ENCODE data around the gene CSTPP1.

The CSTPP1 gene

DNA sequence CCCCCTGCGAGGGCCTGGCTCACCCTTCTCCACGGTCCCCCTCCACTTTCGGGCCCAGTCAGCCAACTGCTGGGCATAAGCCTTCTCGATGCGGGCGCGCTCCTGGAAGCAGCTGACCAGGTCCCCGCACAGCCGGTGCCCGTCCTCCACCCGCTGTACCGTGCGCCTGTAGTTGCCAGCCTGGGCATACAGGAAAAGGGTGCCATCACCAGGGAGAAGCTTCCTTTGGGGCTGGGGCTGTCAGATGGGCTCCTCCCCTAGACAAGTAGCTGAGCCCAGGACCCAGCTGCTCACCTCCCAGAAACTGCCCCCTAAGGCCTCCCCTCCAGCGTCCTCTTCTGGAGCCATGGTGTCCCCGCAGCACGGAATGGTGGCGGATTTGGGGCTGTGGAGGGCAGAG is 245.8 kb downstream of the CSTPP1 start:
- Histone ChIP-seq H3K36me3 (ENCODE audit: insufficient read depth) (no peaks in the 10 kb centered on the region), H3K4me2 (no peak overlapping the region), H3K9ac (no peak overlapping the region), H3K79me2 (ENCODE audit: insufficient read depth, low read depth) (no peaks in the 10 kb centered on the region), H2AFZ (ENCODE audit: low read depth) (no peak overlapping the region), H3K27ac (no peak overlapping the region), H4K20me1 (ENCODE audit: insufficient read depth) (no peaks in the 10 kb centered on the region), H3K27me3 (ENCODE audit: insufficient read depth, low read depth) (peaks cover 8% of the 10 kb centered on the region; the same call in 1 of the 2 replicates), H3K4me3 (IDR thresholded peaks at IDR 0.05; ENCODE audit: insufficient read depth, low read depth, low read length) (no peak overlapping the region), H3K4me1 (ENCODE audit: low read depth, poor library complexity, severe bottlenecking) (peaks cover 12% of the 10 kb centered on the region)
- TF ChIP-seq, protein P1, sequence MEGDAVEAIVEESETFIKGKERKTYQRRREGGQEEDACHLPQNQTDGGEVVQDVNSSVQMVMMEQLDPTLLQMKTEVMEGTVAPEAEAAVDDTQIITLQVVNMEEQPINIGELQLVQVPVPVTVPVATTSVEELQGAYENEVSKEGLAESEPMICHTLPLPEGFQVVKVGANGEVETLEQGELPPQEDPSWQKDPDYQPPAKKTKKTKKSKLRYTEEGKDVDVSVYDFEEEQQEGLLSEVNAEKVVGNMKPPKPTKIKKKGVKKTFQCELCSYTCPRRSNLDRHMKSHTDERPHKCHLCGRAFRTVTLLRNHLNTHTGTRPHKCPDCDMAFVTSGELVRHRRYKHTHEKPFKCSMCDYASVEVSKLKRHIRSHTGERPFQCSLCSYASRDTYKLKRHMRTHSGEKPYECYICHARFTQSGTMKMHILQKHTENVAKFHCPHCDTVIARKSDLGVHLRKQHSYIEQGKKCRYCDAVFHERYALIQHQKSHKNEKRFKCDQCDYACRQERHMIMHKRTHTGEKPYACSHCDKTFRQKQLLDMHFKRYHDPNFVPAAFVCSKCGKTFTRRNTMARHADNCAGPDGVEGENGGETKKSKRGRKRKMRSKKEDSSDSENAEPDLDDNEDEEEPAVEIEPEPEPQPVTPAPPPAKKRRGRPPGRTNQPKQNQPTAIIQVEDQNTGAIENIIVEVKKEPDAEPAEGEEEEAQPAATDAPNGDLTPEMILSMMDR (conservative IDR thresholded peaks at IDR 0.05; ENCODE audit: low read depth, low read length): no peak

DNA sequence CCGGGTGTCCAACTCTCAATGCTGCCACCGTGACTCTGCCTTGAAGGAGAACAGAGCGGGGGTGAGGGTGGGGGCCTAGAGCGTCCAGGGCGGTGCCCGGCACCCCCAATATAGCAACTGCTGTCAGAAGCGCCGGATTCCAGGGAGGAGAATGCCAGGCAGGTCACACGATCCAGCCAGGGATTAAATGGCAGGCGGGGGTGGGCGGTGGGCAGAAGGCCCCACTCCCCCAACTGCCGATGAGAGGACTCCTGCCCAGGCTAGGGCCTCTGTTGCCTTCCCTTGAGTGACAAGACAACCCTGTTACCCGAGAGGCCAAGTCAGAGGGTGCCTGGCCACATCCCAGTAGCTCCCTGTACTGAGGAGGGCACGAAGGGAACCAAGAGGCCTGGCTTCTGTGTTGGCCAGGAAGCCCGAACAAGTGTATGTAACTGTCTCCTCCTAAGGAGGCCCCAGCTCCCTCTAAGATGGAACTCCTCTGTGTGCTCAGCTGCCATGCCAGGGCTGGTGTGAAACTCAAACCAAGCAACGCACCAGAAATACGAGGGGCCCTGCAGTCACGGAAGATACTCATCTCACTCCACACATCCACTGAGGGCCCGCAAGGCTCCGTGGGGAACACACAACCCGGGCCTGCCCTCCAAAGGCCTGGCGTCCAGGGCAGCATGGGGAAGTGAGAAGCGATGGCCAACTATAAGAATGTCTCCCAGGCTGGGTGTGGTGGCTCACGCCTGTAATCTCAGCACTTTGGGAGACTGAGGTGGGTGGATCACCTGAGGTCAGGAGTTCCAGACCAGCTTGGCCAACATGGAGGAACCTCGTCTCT is 246.7 kb downstream of the CSTPP1 start:
- TF ChIP-seq, protein P1 (conservative IDR thresholded peaks at IDR 0.05; ENCODE audit: low read depth, low read length): no peak
- H2AFZ ChIP-seq (ENCODE audit: low read depth): no peak overlapping the region
- H3K79me2 ChIP-seq (ENCODE audit: insufficient read depth, low read depth): no peaks in the 10 kb centered on the region
- H3K27ac ChIP-seq: no peak overlapping the region
- no peak overlapping the region for H3K9ac ChIP-seq
- no peak overlapping the region for H3K4me3 ChIP-seq (IDR thresholded peaks at IDR 0.05; ENCODE audit: insufficient read depth, low read depth, low read length)
- peaks cover 13% of the 10 kb centered on the region for H3K4me1 ChIP-seq (ENCODE audit: low read depth, poor library complexity, severe bottlenecking)
- no peaks in the 10 kb centered on the region for H4K20me1 ChIP-seq (ENCODE audit: insufficient read depth)
- H3K4me2 ChIP-seq: no peak overlapping the region
- peaks cover 16% of the 10 kb centered on the region; the same call in 1 of the 2 replicates for H3K27me3 ChIP-seq (ENCODE audit: insufficient read depth, low read depth)
- H3K36me3 ChIP-seq (ENCODE audit: insufficient read depth): no peaks in the 10 kb centered on the region

DNA sequence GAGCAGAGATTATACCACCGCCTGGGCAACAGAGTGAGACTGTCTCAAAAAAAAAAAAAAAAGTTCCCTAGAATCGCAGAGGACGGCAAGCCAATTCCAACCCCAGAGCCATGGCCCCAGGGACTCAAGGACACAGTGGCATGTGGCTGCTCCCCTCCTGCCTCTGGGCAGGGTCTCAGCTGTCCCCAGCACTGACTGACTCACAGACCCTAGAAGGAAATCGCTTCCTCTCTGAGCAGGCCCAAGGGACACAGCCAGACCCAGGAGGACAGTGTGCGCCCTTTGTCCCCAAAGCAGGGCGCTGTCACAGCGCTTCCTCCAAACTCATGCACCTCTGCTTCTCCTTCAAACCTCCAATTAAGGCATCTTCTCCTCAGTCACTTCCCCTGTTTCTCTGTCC is 247.4 kb downstream of the CSTPP1 start:
- H3K4me2 ChIP-seq: no peak overlapping the region
- no peak overlapping the region for H3K9ac ChIP-seq
- H3K79me2 ChIP-seq (ENCODE audit: insufficient read depth, low read depth): no peaks in the 10 kb centered on the region
- no peak overlapping the region for H3K4me3 ChIP-seq (IDR thresholded peaks at IDR 0.05; ENCODE audit: insufficient read depth, low read depth, low read length)
- H3K27me3 ChIP-seq (ENCODE audit: insufficient read depth, low read depth): peaks cover 21% of the 10 kb centered on the region; the same call in 1 of the 2 replicates
- H3K4me1 ChIP-seq (ENCODE audit: low read depth, poor library complexity, severe bottlenecking): peaks cover 13% of the 10 kb centered on the region
- H4K20me1 ChIP-seq (ENCODE audit: insufficient read depth): no peaks in the 10 kb centered on the region
- H3K36me3 ChIP-seq (ENCODE audit: insufficient read depth): no peaks in the 10 kb centered on the region
- TF ChIP-seq, protein P1 (conservative IDR thresholded peaks at IDR 0.05; ENCODE audit: low read depth, low read length): no peak
- H2AFZ ChIP-seq (ENCODE audit: low read depth): no peak overlapping the region
- no peak overlapping the region for H3K27ac ChIP-seq

DNA sequence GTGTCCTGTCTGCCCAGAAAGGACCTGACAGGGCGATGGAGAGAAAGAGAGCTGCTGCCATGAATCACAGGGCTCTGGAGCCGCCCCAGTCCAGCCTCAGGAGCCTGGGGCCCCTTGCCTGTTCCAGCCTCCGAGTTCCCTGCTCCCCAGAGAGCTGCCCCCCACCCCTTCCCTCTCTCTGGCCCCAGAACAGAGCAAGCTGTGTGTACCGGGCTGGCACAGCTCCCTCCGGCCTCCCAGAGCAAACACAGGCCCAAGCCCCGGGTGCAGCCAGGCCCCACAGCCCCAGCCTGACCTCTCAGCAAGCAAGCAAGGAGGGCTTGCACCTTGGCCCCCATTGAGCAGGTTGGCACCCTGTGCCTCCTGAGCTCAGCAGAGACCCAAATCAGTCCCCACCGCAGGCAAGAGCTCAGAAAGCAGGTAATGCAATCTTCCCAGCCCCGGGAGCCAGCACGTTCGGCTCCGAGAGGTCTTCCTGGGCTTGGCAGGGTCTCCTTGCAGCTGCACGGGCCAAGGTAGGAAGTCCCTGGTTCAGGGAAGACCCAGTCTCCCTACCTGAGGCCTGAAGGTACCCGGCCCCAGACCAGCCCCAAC is 248.2 kb downstream of the CSTPP1 start:
- TF ChIP-seq, protein P1 (conservative IDR thresholded peaks at IDR 0.05; ENCODE audit: low read depth, low read length): no peak
- H3K27ac ChIP-seq: no peak overlapping the region

More for the DNA sequence above, 248.2 kb downstream of the CSTPP1 start:
- H3K27me3 ChIP-seq (ENCODE audit: insufficient read depth, low read depth): peaks cover 28% of the 10 kb centered on the region; the same call in 1 of the 2 replicates
- no peak overlapping the region for H3K9ac ChIP-seq
- no peaks in the 10 kb centered on the region for H3K79me2 ChIP-seq (ENCODE audit: insufficient read depth, low read depth)
- H2AFZ ChIP-seq (ENCODE audit: low read depth): no peak overlapping the region
- peak overlapping the region; percentile 45; the same call in 1 of the 2 replicates for H3K4me2 ChIP-seq
- no peak overlapping the region for H3K4me3 ChIP-seq (IDR thresholded peaks at IDR 0.05; ENCODE audit: insufficient read depth, low read depth, low read length)
- peaks cover 13% of the 10 kb centered on the region for H3K4me1 ChIP-seq (ENCODE audit: low read depth, poor library complexity, severe bottlenecking)
- H4K20me1 ChIP-seq (ENCODE audit: insufficient read depth): no peaks in the 10 kb centered on the region
- no peaks in the 10 kb centered on the region for H3K36me3 ChIP-seq (ENCODE audit: insufficient read depth)

Data from KMS-11 (cell line).